MM.1S (cell line): Measurements from ENCODE around the gene GAB1.

Experiments
- DNase-seq: peaks from one replicate; pipeline ENCODE4 v3.0.0-alpha.2; 2015
- H2AFZ ChIP-seq: fragments of 300-600 bp; sonication (generic); 2 replicates; pipeline ENCODE4 v1.6.0; 2016; ENCODE audit warnings: antibody characterized with exemption, low read length
- H3F3A ChIP-seq: fragments of 300-600 bp; sonication (generic); 2 replicates; pipeline ENCODE4 v1.6.1; 2016; ENCODE audit warnings: mild to moderate bottlenecking, antibody characterized with exemption, low read length, moderate library complexity, mixed read lengths; ENCODE audit not compliant: insufficient read depth
- H3K27ac ChIP-seq: fragments of 300-600 bp; sonication (generic); 2 replicates; pipeline ENCODE4 v1.5.1; 2016; ENCODE audit warnings: mild to moderate bottlenecking, low read length
- H3K27me3 ChIP-seq: fragments of 300-600 bp; sonication (generic); replicated peaks from 2 replicates; pipeline ENCODE4 v1.6.0; 2016; ENCODE audit warnings: low read length; ENCODE audit not compliant: insufficient read depth
- H3K36me3 ChIP-seq: fragments of 300-600 bp; sonication (generic); replicated peaks from 2 replicates; pipeline ENCODE4 v1.6.1; 2016; ENCODE audit warnings: mild to moderate bottlenecking, low read length, mixed read lengths; ENCODE audit not compliant: insufficient read depth
- H3K4me1 ChIP-seq: fragments of 300-600 bp; sonication (generic); 2 replicates; pipeline ENCODE4 v1.6.1; 2016; ENCODE audit warnings: low read length, mixed read lengths
- H3K4me2 ChIP-seq: fragments of 300-600 bp; sonication (generic); 2 replicates; pipeline ENCODE4 v1.6.0; 2016; ENCODE audit warnings: low read depth, low read length
- H3K4me3 ChIP-seq: fragments of 300-600 bp; sonication (generic); 2 replicates; pipeline ENCODE4 v1.5.1; 2016; ENCODE audit warnings: low read length, mixed read lengths
- H3K79me2 ChIP-seq: fragments of 300-600 bp; sonication (generic); 2 replicates; pipeline ENCODE4 v1.6.1; 2016; ENCODE audit warnings: mixed run types, low read length, mixed read lengths
- H3K9ac ChIP-seq: fragments of 300-600 bp; sonication (generic); 2 replicates; pipeline ENCODE4 v1.6.1; 2016; ENCODE audit warnings: low read length, mixed read lengths
- H3K9me2 ChIP-seq: fragments of 300-600 bp; sonication (generic); replicated peaks from 2 replicates; pipeline ENCODE4 v1.6.1; 2016; ENCODE audit warnings: mild to moderate bottlenecking, low read length, mixed read lengths; ENCODE audit not compliant: insufficient read depth
- H3K9me3 ChIP-seq: fragments of 300-600 bp; sonication (generic); replicated peaks from 2 replicates; pipeline ENCODE4 v1.6.1; 2016; ENCODE audit warnings: mild to moderate bottlenecking, low read length, mixed read lengths; ENCODE audit not compliant: insufficient read depth
- H4K20me1 ChIP-seq: fragments of 300-600 bp; sonication (generic); 2 replicates; pipeline ENCODE4 v1.6.1; 2016; ENCODE audit warnings: mild to moderate bottlenecking, low read length, moderate library complexity, mixed read lengths; ENCODE audit not compliant: insufficient read depth
- EZH2 ChIP-seq: fragments of 300-600 bp; sonication (generic); optimal IDR thresholded peaks from 2 replicates; pipeline ENCODE3; 2017; ENCODE audit warnings: low read depth, mild to moderate bottlenecking, antibody characterized with exemption, low read length, mixed read lengths
- EZH2phosphoT487 ChIP-seq: fragments of 300-600 bp; sonication (generic); IDR thresholded peaks from 2 replicates; pipeline ENCODE4 v1.6.1; 2018; ENCODE audit warnings: antibody characterized with exemption, low read length
- TF ChIP-seq, protein P1 (sequence below): fragments of 300-600 bp; sonication (generic); IDR thresholded peaks from 2 replicates; pipeline ENCODE4 v1.5.1; 2016; ENCODE audit warnings: antibody characterized with exemption, low read length, mixed read lengths

GAB1 gene

DNA sequence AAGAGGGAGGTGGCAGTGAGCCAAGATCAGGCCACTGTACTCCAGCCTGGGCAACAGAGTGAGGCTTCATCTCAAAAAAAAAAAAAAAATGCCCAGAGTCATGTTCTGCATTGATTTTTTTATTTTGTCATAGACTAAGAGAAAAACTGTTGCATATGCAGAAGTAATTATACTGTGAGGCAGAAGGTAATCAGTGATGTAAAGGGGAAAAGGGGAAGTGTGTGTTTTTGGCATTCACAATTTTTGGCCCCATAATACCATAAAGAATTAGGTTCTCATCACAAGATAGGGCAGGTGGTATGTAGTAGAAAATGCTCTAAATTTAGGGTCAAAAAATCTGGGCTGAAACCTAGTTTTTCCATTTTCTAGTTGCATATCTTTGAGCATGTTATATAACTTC lies 47.3 kb upstream of the GAB1 start:
- Histone ChIP-seq H2AFZ (no peak overlapping the region), H3K4me3 (no peak overlapping the region), H3K9me2 (no peaks in the 10 kb centered on the region), H3F3A (no peaks in the 10 kb centered on the region), H3K9ac (no peak overlapping the region), H3K9me3 (no peaks in the 10 kb centered on the region), H3K36me3 (no peaks in the 10 kb centered on the region), H3K4me1 (0 out of 2 replicates have a peak, but pooled peaks cover 8% of the 10 kb centered on the region), H3K27ac (no peak overlapping the region), H4K20me1 (no peaks in the 10 kb centered on the region), H3K4me2 (no peak overlapping the region), H3K79me2 (no peaks in the 10 kb centered on the region), H3K27me3 (no peaks in the 10 kb centered on the region)
- no peak for TF ChIP-seq EZH2
- no peak for TF ChIP-seq EZH2phosphoT487
- TF ChIP-seq, protein P1, sequence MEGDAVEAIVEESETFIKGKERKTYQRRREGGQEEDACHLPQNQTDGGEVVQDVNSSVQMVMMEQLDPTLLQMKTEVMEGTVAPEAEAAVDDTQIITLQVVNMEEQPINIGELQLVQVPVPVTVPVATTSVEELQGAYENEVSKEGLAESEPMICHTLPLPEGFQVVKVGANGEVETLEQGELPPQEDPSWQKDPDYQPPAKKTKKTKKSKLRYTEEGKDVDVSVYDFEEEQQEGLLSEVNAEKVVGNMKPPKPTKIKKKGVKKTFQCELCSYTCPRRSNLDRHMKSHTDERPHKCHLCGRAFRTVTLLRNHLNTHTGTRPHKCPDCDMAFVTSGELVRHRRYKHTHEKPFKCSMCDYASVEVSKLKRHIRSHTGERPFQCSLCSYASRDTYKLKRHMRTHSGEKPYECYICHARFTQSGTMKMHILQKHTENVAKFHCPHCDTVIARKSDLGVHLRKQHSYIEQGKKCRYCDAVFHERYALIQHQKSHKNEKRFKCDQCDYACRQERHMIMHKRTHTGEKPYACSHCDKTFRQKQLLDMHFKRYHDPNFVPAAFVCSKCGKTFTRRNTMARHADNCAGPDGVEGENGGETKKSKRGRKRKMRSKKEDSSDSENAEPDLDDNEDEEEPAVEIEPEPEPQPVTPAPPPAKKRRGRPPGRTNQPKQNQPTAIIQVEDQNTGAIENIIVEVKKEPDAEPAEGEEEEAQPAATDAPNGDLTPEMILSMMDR: no peak
- no peak for DNase-seq

DNA sequence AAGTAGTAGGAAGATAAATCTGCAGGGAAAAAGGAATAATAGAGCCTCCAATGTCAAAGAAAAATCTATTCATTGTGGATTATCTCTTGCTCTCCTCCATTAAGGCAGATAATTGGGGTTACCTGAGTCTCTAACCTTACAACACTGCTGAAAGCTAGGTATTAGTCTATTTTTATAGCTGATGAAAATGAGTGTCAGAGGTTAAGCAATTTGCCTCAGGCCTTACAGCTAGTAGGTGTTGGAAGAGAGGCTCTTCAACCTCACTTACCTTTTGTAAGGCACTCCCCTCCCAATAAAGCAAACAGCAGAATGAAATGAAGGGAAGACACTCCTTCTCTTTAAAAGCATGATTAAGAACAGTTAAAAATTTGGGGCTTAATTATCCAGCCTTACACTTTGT lies 45.4 kb upstream of the GAB1 start:
- H3K27me3 ChIP-seq: no peaks in the 10 kb centered on the region
- no peaks in the 10 kb centered on the region for H4K20me1 ChIP-seq
- no peaks in the 10 kb centered on the region for H3K9me2 ChIP-seq
- H3K36me3 ChIP-seq: no peaks in the 10 kb centered on the region
- no peaks in the 10 kb centered on the region for H3K9me3 ChIP-seq
- no peak overlapping the region for H3K27ac ChIP-seq
- H3K4me1 ChIP-seq: 0 out of 2 replicates have a peak, but pooled peaks cover 8% of the 10 kb centered on the region
- no peaks in the 10 kb centered on the region for H3K79me2 ChIP-seq
- no peak overlapping the region for H3K9ac ChIP-seq
- no peaks in the 10 kb centered on the region for H3F3A ChIP-seq
- no peak overlapping the region for H3K4me2 ChIP-seq
- H2AFZ ChIP-seq: no peak overlapping the region
- TF ChIP-seq EZH2 (no peak), EZH2phosphoT487 (no peak)
- TF ChIP-seq, protein P1: no peak
- no peak for DNase-seq
- no peak overlapping the region for H3K4me3 ChIP-seq

DNA sequence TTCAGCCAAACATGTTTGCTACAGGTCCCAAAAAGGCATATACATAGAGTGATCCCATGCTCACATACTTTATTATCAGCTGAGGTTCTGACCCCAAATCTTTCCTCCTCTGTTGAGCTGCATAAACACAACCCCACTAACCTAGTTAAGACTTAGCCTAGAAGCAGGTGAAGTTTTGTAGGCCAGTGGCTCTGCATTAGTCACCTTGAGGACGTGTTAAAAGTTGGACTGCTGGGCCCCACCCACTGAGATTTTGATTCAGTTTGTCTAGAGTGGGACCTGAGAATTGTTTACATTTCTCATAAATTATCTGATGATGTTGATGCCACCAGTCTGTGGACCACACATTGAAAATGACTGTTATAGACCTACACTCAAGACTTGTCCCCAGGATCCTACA lies 43.8 kb upstream of the GAB1 start:
- H3K27me3 ChIP-seq: no peaks in the 10 kb centered on the region
- H3K9me3 ChIP-seq: no peaks in the 10 kb centered on the region
- no peak overlapping the region for H3K27ac ChIP-seq
- H3K4me3 ChIP-seq: no peak overlapping the region
- H3K9me2 ChIP-seq: no peaks in the 10 kb centered on the region
- H3K36me3 ChIP-seq: no peaks in the 10 kb centered on the region
- no peak overlapping the region for H2AFZ ChIP-seq
- TF ChIP-seq, protein P1: no peak
- TF ChIP-seq EZH2: no peak
- no peak for TF ChIP-seq EZH2phosphoT487
- H3K79me2 ChIP-seq: no peaks in the 10 kb centered on the region
- no peaks in the 10 kb centered on the region for H3F3A ChIP-seq
- H3K9ac ChIP-seq: no peak overlapping the region
- no peaks in the 10 kb centered on the region for H4K20me1 ChIP-seq
- H3K4me2 ChIP-seq: no peak overlapping the region
- no peak for DNase-seq
- no peaks in the 10 kb centered on the region for H3K4me1 ChIP-seq

GRCh38 chr4:143294310-143294709 lies 42.4 kb upstream of the GAB1 start:
- H3K9ac ChIP-seq: no peak overlapping the region
- no peak for DNase-seq
- H4K20me1 ChIP-seq: no peaks in the 10 kb centered on the region
- H3K36me3 ChIP-seq: no peaks in the 10 kb centered on the region
- H3K4me2 ChIP-seq: no peak overlapping the region
- H3K79me2 ChIP-seq: no peaks in the 10 kb centered on the region
- no peaks in the 10 kb centered on the region for H3K27me3 ChIP-seq
- no peaks in the 10 kb centered on the region for H3K9me2 ChIP-seq
- no peak overlapping the region for H3K27ac ChIP-seq
- H3K4me3 ChIP-seq: no peak overlapping the region
- H3K4me1 ChIP-seq: no peaks in the 10 kb centered on the region
- H3K9me3 ChIP-seq: no peaks in the 10 kb centered on the region
- H2AFZ ChIP-seq: no peak overlapping the region
- no peaks in the 10 kb centered on the region for H3F3A ChIP-seq
- TF ChIP-seq EZH2 (no peak), EZH2phosphoT487 (no peak)
- TF ChIP-seq, protein P1: no peak
